RWPE1 (cell line): ENCODE results near the gene CCDC86.

Experiments used
- CTCF ChIA-PET: fragments of 350-600 bp; sonication (Branson Sonifier 250); formaldehyde crosslinking; extraction: SDS; loops from one replicate; lab custom pipeline; 2021; lab: Yijun Ruan, JAX
- POLR2A ChIA-PET: fragments of 400-600 bp; formaldehyde crosslinking; extraction: SDS; loops from one replicate; lab custom pipeline; 2020; ENCODE audit warnings: antibody characterized with exemption; ENCODE audit not compliant: low non-redundant PET; lab: Yijun Ruan, JAX
- DNase-seq: peaks from one replicate; pipeline ENCODE4 v3.0.0; 2012; ENCODE audit warnings: low spot score
- H3K27ac ChIP-seq: fragments of 450-650 bp; 2 replicates; pipeline ENCODE4 v1.5.1; 2017
- TF ChIP-seq, protein P1 (sequence below): fragments of 450-650 bp; conservative IDR thresholded peaks from 2 replicates; pipeline ENCODE4 v1.5.1; 2017; ENCODE audit warnings: low read depth, mild to moderate bottlenecking

Gene CCDC86

GRCh38 chr11:60871378-60872061, 29.6 kb downstream of the CCDC86 start:
- H3K27ac ChIP-seq: no peak overlapping the region
- TF ChIP-seq, protein P1, sequence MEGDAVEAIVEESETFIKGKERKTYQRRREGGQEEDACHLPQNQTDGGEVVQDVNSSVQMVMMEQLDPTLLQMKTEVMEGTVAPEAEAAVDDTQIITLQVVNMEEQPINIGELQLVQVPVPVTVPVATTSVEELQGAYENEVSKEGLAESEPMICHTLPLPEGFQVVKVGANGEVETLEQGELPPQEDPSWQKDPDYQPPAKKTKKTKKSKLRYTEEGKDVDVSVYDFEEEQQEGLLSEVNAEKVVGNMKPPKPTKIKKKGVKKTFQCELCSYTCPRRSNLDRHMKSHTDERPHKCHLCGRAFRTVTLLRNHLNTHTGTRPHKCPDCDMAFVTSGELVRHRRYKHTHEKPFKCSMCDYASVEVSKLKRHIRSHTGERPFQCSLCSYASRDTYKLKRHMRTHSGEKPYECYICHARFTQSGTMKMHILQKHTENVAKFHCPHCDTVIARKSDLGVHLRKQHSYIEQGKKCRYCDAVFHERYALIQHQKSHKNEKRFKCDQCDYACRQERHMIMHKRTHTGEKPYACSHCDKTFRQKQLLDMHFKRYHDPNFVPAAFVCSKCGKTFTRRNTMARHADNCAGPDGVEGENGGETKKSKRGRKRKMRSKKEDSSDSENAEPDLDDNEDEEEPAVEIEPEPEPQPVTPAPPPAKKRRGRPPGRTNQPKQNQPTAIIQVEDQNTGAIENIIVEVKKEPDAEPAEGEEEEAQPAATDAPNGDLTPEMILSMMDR: no peak
- ChIA-PET CTCF (interaction anchor here (0.6 to 1.4 kb wide), 5 partner anchors 28 to 111 kb away, joined by 3 to 5 read pairs (median 3); no protein-coding TSS in a partner anchor), POLR2A (no interaction called here)
- DNase-seq: no peak

- TF ChIP-seq, protein P1: no peak
- POLR2A ChIA-PET: no interaction called here
- no peak for DNase-seq
- CTCF ChIA-PET: interaction anchor here (1.0 to 1.4 kb wide), 2 partner anchors 27 to 32 kb away, joined by 3 to 5 read pairs; no protein-coding TSS in a partner anchor
- no peak overlapping the region for H3K27ac ChIP-seq
Measured at GRCh38 chr11:60872124-60872960, 30.4 kb downstream of the CCDC86 start.

GRCh38 chr11:60872961-60873524, 31.1 kb downstream of the CCDC86 start:
- H3K27ac ChIP-seq: no peak overlapping the region
- POLR2A ChIA-PET: no interaction called here

DNA sequence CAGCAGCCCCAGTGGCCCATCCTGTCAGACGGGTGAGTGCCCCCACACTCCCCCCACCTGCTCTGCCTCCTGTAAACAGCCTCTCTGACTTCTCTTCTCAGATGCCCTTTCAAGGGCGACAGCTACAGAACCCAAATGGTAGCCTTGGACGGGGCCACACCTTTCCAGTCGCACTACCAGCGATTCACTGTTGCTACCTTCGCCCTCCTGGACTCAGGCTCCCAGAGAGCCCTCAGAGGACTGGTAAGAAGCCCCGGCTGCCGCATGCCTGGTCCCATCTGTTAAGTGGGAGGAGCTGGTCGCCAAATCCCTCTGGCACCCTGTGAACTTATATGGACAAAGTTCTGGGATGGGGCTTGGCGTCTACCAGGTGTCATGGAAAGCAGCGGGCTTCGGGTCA, 31.6 kb downstream of the CCDC86 start:
- POLR2A ChIA-PET: no interaction called here
- CTCF ChIA-PET: no interaction called here
- TF ChIP-seq, protein P1: no peak
- DNase-seq: no peak
- no peak overlapping the region for H3K27ac ChIP-seq

More at GRCh38 chr11:60872961-60873524, 31.1 kb downstream of the CCDC86 start:
- CTCF ChIA-PET: interaction anchor here (1.0 kb wide), 1 partner anchor 31 kb away, joined by 3 read pairs; no protein-coding TSS in a partner anchor
- TF ChIP-seq, protein P1: no peak
- DNase-seq: no peak

GRCh38 chr11:60874421-60875365, 32.8 kb downstream of the CCDC86 start:
- H3K27ac ChIP-seq: no peak overlapping the region
- TF ChIP-seq, protein P1: no peak
- CTCF ChIA-PET: interaction anchor here (0.7 to 0.9 kb wide), 3 partner anchors 24 to 996 kb away, joined by 3 to 4 read pairs (median 3); no protein-coding TSS in a partner anchor
- no peak for DNase-seq
- POLR2A ChIA-PET: no interaction called here
